Ascending aorta (tissue), 2 donors: ENCODE measurements around the gene UXS1. TPM values are rescaled to one million over a fixed set of nuclear protein-coding genes. Genes with fewer than 3 reads are reported as not detected.

Experiments used
- DNase-seq, 2 donors: peaks; one replicate each; pipeline ENCODE4 v3.0.0-alpha.2; 2019; ENCODE audit warnings: low spot score in 2 of 2
- H3K27ac ChIP-seq, 2 donors: fragments of 200-600 bp; sonication (generic); one replicate each; pipeline ENCODE4 v1.5.1; 2016 to 2017; ENCODE audit warnings: mild to moderate bottlenecking in 1 of 2
- H3K27me3 ChIP-seq: fragments of 200-600 bp; sonication (generic); one replicate; pipeline ENCODE4 v1.5.1; 2017
- H3K36me3 ChIP-seq, 2 donors: fragments of 200-600 bp; sonication (generic); one replicate each; pipeline ENCODE4 v1.5.1; 2016
- H3K4me1 ChIP-seq, 2 donors: fragments of 200-600 bp; sonication (generic); one replicate each; pipeline ENCODE4 v1.5.1; 2016 to 2017; ENCODE audit warnings: mild to moderate bottlenecking in 1 of 2
- H3K4me3 ChIP-seq, 2 donors: fragments of 200-600 bp; sonication (generic); one replicate each; pipeline ENCODE4 v1.5.1; 2016 to 2017; ENCODE audit warnings: mild to moderate bottlenecking in 1 of 2
- H3K9me3 ChIP-seq, 2 donors: fragments of 200-600 bp; sonication (generic); one replicate each; pipeline ENCODE4 v1.5.1; 2016
- CTCF ChIP-seq, 3 experiments: fragments of 200-600 bp in 2 of 3; fragments of 450-650 bp in 1 of 3; sonication (generic) in 2 of 3; IDR thresholded peaks; one replicate each; pipeline ENCODE4 v1.5.1; 2016 to 2019; ENCODE audit warnings: antibody characterized with exemption in 3 of 3, mild to moderate bottlenecking in 1 of 3, moderate library complexity in 1 of 3
- intact Hi-C: fragments of 100-400 bp; cut with DNase I; formaldehyde crosslinking; loops from one replicate; pipeline ENCODE4 v1.15.1; 2023
- total RNA-seq: library from RNA; depleted of rRNA; stranded (reverse); fragments of >200 nt; gene quantifications from one replicate; pipeline ENCODE4 v1.1.0, GENCODE V29; 2016

The UXS1 gene
- total RNA-seq, 1 donor from 2014 or later = 146 TPM

GRCh38 chr2:106120432-106120831 is 73.7 kb downstream of the UXS1 start:
- H3K36me3 ChIP-seq = peaks cover 16 to 22% of the 10 kb centered on the region in 2 donors
- no peak overlapping the region for H3K4me3 ChIP-seq
- TF ChIP-seq CTCF (IDR thresholded peaks at IDR 0.05) = no peak
- no peak for DNase-seq
- H3K27ac ChIP-seq = no peak overlapping the region
- no peaks in the 10 kb centered on the region for H3K9me3 ChIP-seq
- no peaks in the 10 kb centered on the region for H3K4me1 ChIP-seq
- no peaks in the 10 kb centered on the region for H3K27me3 ChIP-seq
- intact Hi-C loops = no loop called here

- no peak overlapping the region for H3K4me3 ChIP-seq
- DNase-seq = no peak
Observed at GRCh38 chr2:106119074-106119473, 75.0 kb downstream of the UXS1 start.

GRCh38 chr2:106117882-106118684 is 76.0 kb downstream of the UXS1 start:
- intact Hi-C loops = no loop called here
- DNase-seq = no peak
- TF ChIP-seq CTCF (IDR thresholded peaks at IDR 0.05) = no peak
- no peak overlapping the region for H3K4me3 ChIP-seq
- no peaks in the 10 kb centered on the region for H3K27me3 ChIP-seq
- H3K9me3 ChIP-seq = no peaks in the 10 kb centered on the region
- H3K27ac ChIP-seq = no peak overlapping the region
- no peaks in the 10 kb centered on the region for H3K4me1 ChIP-seq
- peaks cover 13 to 22% of the 10 kb centered on the region in 2 donors for H3K36me3 ChIP-seq

More at GRCh38 chr2:106119074-106119473, 75.0 kb downstream of the UXS1 start:
- Histone ChIP-seq H3K4me1 (no peaks in the 10 kb centered on the region), H3K27ac (no peak overlapping the region), H3K36me3 (peaks cover 13 to 22% of the 10 kb centered on the region in 2 donors), H3K27me3 (no peaks in the 10 kb centered on the region), H3K9me3 (no peaks in the 10 kb centered on the region)
- no peak for TF ChIP-seq CTCF (IDR thresholded peaks at IDR 0.05)
- intact Hi-C loops = no loop called here

- TF ChIP-seq CTCF (IDR thresholded peaks at IDR 0.05) = no peak
- H3K4me1 ChIP-seq = no peaks in the 10 kb centered on the region
- no peaks in the 10 kb centered on the region for H3K9me3 ChIP-seq
- H3K4me3 ChIP-seq = no peak overlapping the region
- intact Hi-C loops = no loop called here
- no peak overlapping the region for H3K27ac ChIP-seq
- no peaks in the 10 kb centered on the region for H3K27me3 ChIP-seq
- no peak for DNase-seq
- peaks cover 13 to 26% of the 10 kb centered on the region in 2 donors for H3K36me3 ChIP-seq
Observed at GRCh38 chr2:106117347-106117746, 76.8 kb downstream of the UXS1 start.

- no peak overlapping the region for H3K4me3 ChIP-seq
- no peaks in the 10 kb centered on the region for H3K9me3 ChIP-seq
- no peak for TF ChIP-seq CTCF (IDR thresholded peaks at IDR 0.05)
- no peak overlapping the region for H3K27ac ChIP-seq
- peaks cover 11 to 29% of the 10 kb centered on the region in 2 donors for H3K36me3 ChIP-seq
- intact Hi-C loops = no loop called here
- H3K27me3 ChIP-seq = no peaks in the 10 kb centered on the region
- no peak for DNase-seq
- no peaks in the 10 kb centered on the region for H3K4me1 ChIP-seq
Observed at GRCh38 chr2:106116248-106116647, 77.9 kb downstream of the UXS1 start.
